Measurements from ENCODE around the gene RAD51AP2.

DNA sequence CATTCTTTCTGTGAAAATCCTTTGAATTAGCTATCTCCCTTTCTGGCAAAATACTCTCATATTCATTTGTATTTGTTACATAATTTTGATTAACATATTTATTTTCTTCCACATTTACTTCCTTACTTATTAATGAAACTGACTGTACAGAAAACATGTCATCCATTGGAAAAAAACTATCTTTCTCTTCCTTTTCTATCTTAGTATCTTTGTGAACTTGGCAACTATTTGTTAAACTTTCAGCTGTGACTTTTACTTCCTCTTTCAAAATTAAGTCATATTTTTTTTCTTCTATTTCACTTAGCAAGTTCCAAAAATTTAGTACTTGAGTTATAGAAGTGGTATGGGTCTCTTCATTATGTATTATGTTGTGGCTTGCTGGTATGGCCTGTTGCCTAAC, 2.6 kb downstream of the RAD51AP2 start:
- TF ChIP-seq, protein P1, sequence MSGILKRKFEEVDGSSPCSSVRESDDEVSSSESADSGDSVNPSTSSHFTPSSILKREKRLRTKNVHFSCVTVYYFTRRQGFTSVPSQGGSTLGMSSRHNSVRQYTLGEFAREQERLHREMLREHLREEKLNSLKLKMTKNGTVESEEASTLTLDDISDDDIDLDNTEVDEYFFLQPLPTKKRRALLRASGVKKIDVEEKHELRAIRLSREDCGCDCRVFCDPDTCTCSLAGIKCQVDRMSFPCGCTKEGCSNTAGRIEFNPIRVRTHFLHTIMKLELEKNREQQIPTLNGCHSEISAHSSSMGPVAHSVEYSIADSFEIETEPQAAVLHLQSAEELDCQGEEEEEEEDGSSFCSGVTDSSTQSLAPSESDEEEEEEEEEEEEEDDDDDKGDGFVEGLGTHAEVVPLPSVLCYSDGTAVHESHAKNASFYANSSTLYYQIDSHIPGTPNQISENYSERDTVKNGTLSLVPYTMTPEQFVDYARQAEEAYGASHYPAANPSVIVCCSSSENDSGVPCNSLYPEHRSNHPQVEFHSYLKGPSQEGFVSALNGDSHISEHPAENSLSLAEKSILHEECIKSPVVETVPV (CRISPR knock-in tag; IDR thresholded peaks at IDR 0.05), result no peak
- TF ChIP-seq, protein P2, sequence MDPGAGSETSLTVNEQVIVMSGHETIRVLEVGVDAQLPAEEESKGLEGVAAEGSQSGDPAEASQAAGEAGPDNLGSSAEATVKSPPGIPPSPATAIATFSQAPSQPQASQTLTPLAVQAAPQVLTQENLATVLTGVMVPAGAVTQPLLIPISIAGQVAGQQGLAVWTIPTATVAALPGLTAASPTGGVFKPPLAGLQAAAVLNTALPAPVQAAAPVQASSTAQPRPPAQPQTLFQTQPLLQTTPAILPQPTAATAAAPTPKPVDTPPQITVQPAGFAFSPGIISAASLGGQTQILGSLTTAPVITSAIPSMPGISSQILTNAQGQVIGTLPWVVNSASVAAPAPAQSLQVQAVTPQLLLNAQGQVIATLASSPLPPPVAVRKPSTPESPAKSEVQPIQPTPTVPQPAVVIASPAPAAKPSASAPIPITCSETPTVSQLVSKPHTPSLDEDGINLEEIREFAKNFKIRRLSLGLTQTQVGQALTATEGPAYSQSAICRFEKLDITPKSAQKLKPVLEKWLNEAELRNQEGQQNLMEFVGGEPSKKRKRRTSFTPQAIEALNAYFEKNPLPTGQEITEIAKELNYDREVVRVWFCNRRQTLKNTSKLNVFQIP (CRISPR knock-in tag; IDR thresholded peaks at IDR 0.05; ENCODE audit: borderline replicate concordance, low read depth), result no peak
- TF ChIP-seq GLIS3 (CRISPR knock-in tag; IDR thresholded peaks at IDR 0.05) (no peak), BACH2 (CRISPR knock-in tag; IDR thresholded peaks at IDR 0.05; ENCODE audit: borderline replicate concordance) (no peak), TCF4 (CRISPR knock-in tag; IDR thresholded peaks at IDR 0.05; ENCODE audit: borderline replicate concordance) (no peak)
- TF ChIP-seq, protein P3, sequence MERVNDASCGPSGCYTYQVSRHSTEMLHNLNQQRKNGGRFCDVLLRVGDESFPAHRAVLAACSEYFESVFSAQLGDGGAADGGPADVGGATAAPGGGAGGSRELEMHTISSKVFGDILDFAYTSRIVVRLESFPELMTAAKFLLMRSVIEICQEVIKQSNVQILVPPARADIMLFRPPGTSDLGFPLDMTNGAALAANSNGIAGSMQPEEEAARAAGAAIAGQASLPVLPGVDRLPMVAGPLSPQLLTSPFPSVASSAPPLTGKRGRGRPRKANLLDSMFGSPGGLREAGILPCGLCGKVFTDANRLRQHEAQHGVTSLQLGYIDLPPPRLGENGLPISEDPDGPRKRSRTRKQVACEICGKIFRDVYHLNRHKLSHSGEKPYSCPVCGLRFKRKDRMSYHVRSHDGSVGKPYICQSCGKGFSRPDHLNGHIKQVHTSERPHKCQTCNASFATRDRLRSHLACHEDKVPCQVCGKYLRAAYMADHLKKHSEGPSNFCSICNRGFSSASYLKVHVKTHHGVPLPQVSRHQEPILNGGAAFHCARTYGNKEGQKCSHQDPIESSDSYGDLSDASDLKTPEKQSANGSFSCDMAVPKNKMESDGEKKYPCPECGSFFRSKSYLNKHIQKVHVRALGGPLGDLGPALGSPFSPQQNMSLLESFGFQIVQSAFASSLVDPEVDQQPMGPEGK (CRISPR knock-in tag; IDR thresholded peaks at IDR 0.05; ENCODE audit: borderline replicate concordance), result no peak
